A549 (cell line): ENCODE data around the gene LRP1. TPM values are rescaled to one million over a fixed set of nuclear protein-coding genes. Genes with fewer than 3 reads are reported as not detected.
A peak's percentile ranks its signal among the peaks of the same experiment; 100 is the strongest.

ENCODE experiments used
- ATAC-seq, 2 experiments: fragments of 200-7000 bp in 1 of 2; fragments of >200 bp in 1 of 2; cut with Nextera tagmentation in 1 of 2; cut with Tn5 transposase in 1 of 2; 3 replicates each; pipeline versions ENCODE4 v1.8.0 to v1.9.1; 2018 to 2020; ENCODE audit warnings: mild to moderate bottlenecking in 1 of 2, moderate library complexity in 1 of 2
- CTCF ChIA-PET: fragments of 300-600 bp; sonication (Branson Sonifier 250); formaldehyde crosslinking; extraction: SDS; loops from one replicate; lab custom pipeline; 2021; ENCODE audit warnings: antibody characterized with exemption, inconsistent platforms; lab: Yijun Ruan, JAX
- POLR2A ChIA-PET: fragments of 350-600 bp; formaldehyde crosslinking; extraction: SDS; loops from one replicate; lab custom pipeline; 2021; ENCODE audit warnings: antibody characterized with exemption, inconsistent platforms; lab: Yijun Ruan, JAX
- DNase-seq, 2 experiments: peaks; one replicate each; pipeline versions ENCODE4 v3.0.0 to v3.0.0-alpha.2; 2011 to 2016; ENCODE audit warnings: low read depth in 1 of 2, low spot score in 1 of 2
- FAIRE-seq: peaks from 2 replicates; lab custom pipeline; 2011; peaks lifted over from hg19 to GRCh38; lab: Jason Lieb, UNC
- H3K27ac ChIP-seq, 2 experiments: fragments of >200 bp; sonication (Bioruptor Twin); formaldehyde crosslinking; 3 replicates each; pipeline ENCODE4 v1.5.1; 2016 to 2017
- H3K4me1 ChIP-seq: fragments of >200 bp; sonication (Bioruptor Twin); formaldehyde crosslinking; 3 replicates; pipeline ENCODE4 v1.6.1; 2016
- H3K4me2 ChIP-seq: fragments of >200 bp; sonication (Bioruptor Twin); formaldehyde crosslinking; 3 replicates; pipeline ENCODE4 v1.6.1; 2016
- H3K4me3 ChIP-seq: fragments of >200 bp; sonication (Bioruptor Twin); formaldehyde crosslinking; 3 replicates; pipeline ENCODE4 v1.5.1; 2016
- H3K9me3 ChIP-seq: fragments of >200 bp; sonication (Bioruptor Twin); formaldehyde crosslinking; 3 replicates; pipeline ENCODE4 v1.6.1; 2016
- BCL3 ChIP-seq: fragments of >200 bp; sonication (Bioruptor Twin); formaldehyde crosslinking; IDR thresholded peaks from 3 replicates; pipeline ENCODE4 v1.6.1; 2016
- CBX2 ChIP-seq: fragments of 200-600 bp; sonication (generic); IDR thresholded peaks from 2 replicates; pipeline ENCODE4 v1.6.1; 2016; ENCODE audit warnings: low read depth, mild to moderate bottlenecking, borderline replicate concordance
- CEBPB ChIP-seq, 2 experiments: fragments of >200 bp in 1 of 2; sonication (Bioruptor Twin) in 1 of 2; formaldehyde crosslinking in 1 of 2; IDR thresholded peaks; 2 replicates each; pipeline ENCODE4 v1.6.1; 2012 to 2016
- CTCF ChIP-seq: fragments of >200 bp; sonication (Bioruptor Twin); formaldehyde crosslinking; IDR thresholded peaks from 3 replicates; pipeline ENCODE4 v1.5.1; 2016
- EHF ChIP-seq: fragments of 250-450 bp; sonication (Bioruptor Pico); IDR thresholded peaks from 2 replicates; pipeline ENCODE4 v1.5.0; 2020; ENCODE audit warnings: mild to moderate bottlenecking
- FOSB ChIP-seq: fragments of 250-450 bp; sonication (Bioruptor Pico); IDR thresholded peaks from 2 replicates; pipeline ENCODE4 v1.5.0; 2020; ENCODE audit warnings: mild to moderate bottlenecking, moderate library complexity
- HDAC2 ChIP-seq: fragments of 200-600 bp; sonication (generic); IDR thresholded peaks from 2 replicates; pipeline ENCODE4 v1.6.1; 2016
- HEYL ChIP-seq: fragments of 250-450 bp; sonication (Bioruptor Pico); IDR thresholded peaks from 2 replicates; pipeline ENCODE4 v1.8.0; 2021; ENCODE audit warnings: mild to moderate bottlenecking, moderate library complexity
- HOXA7 ChIP-seq: fragments of 250-450 bp; sonication (Bioruptor Pico); IDR thresholded peaks from 2 replicates; pipeline ENCODE4 v1.5.0; 2020; ENCODE audit warnings: mild to moderate bottlenecking, moderate library complexity
- HOXB13 ChIP-seq: fragments of 250-450 bp; sonication (Bioruptor Pico); IDR thresholded peaks from 2 replicates; pipeline ENCODE4 v1.5.0; 2020; ENCODE audit warnings: low read depth, mild to moderate bottlenecking, moderate library complexity
- KDM1A ChIP-seq: fragments of 200-600 bp; sonication (generic); IDR thresholded peaks from 2 replicates; pipeline ENCODE4 v1.6.1; 2016; ENCODE audit warnings: low read depth, mild to moderate bottlenecking
- MAX ChIP-seq: IDR thresholded peaks from 2 replicates; pipeline ENCODE4 v1.6.1; 2012
- MAZ ChIP-seq: fragments of 150-350 bp; IDR thresholded peaks from 2 replicates; pipeline ENCODE4 v1.6.1; 2014; ENCODE audit warnings: antibody characterized with exemption, low read depth, low read length, borderline replicate concordance
- NPAS2 ChIP-seq: fragments of 250-450 bp; sonication (Bioruptor Pico); IDR thresholded peaks from 2 replicates; pipeline ENCODE4 v1.8.0; 2022; ENCODE audit warnings: mild to moderate bottlenecking, moderate library complexity, borderline replicate concordance
- NR3C1 ChIP-seq: fragments of >200 bp; sonication (Bioruptor Twin); formaldehyde crosslinking; IDR thresholded peaks from 3 replicates; pipeline ENCODE4 v1.6.1; 2017
- PBX3 ChIP-seq: IDR thresholded peaks from 2 replicates; pipeline ENCODE4 v1.6.1; 2012
- POLR2AphosphoS2 ChIP-seq: conservative IDR thresholded peaks from 2 replicates; pipeline ENCODE4 v1.6.1; 2012; ENCODE audit warnings: low read length, improper control_type of control experiment, inconsistent platforms
- RAD21 ChIP-seq, 2 experiments: fragments of >200 bp in 1 of 2; sonication (Bioruptor Twin) in 1 of 2; formaldehyde crosslinking in 1 of 2; IDR thresholded peaks in 1 of 2; conservative IDR thresholded peaks in 1 of 2; 2 replicates in 1 of 2; 3 replicates in 1 of 2; pipeline ENCODE4 v1.6.1; 2012 to 2018; ENCODE audit warnings: inconsistent platforms in 1 of 2
- RARB ChIP-seq: fragments of 250-450 bp; sonication (Bioruptor Pico); IDR thresholded peaks from 2 replicates; pipeline ENCODE4 v1.8.0; 2021; ENCODE audit warnings: mild to moderate bottlenecking, moderate library complexity
- RFX5 ChIP-seq: fragments of 450-650 bp; IDR thresholded peaks from 2 replicates; pipeline ENCODE4 v1.7.1; 2014; ENCODE audit warnings: antibody characterized with exemption, mild to moderate bottlenecking, moderate library complexity
- RNF2 ChIP-seq: fragments of 200-600 bp; sonication (generic); IDR thresholded peaks from 2 replicates; pipeline ENCODE4 v1.6.1; 2016; ENCODE audit warnings: low read depth, mild to moderate bottlenecking, antibody characterized with exemption, moderate library complexity, borderline replicate concordance
- SMC3 ChIP-seq: fragments of >200 bp; sonication (Bioruptor Twin); formaldehyde crosslinking; IDR thresholded peaks from 3 replicates; pipeline ENCODE4 v1.6.1; 2018; ENCODE audit warnings: inconsistent platforms
- SREBF2 ChIP-seq: fragments of 450-650 bp; IDR thresholded peaks from 2 replicates; pipeline ENCODE4 v1.6.1; 2014; ENCODE audit warnings: mild to moderate bottlenecking, moderate library complexity
- TFCP2L1 ChIP-seq: fragments of 250-450 bp; sonication (Bioruptor Pico); IDR thresholded peaks from 2 replicates; pipeline ENCODE4 v1.5.0; 2021; ENCODE audit warnings: mild to moderate bottlenecking
- TP53 ChIP-seq: fragments of 250-450 bp; sonication (Bioruptor Pico); IDR thresholded peaks from 2 replicates; pipeline ENCODE4 v1.5.0; 2021; ENCODE audit warnings: mild to moderate bottlenecking, moderate library complexity
- USF2 ChIP-seq: fragments of 450-650 bp; IDR thresholded peaks from 2 replicates; pipeline ENCODE4 v1.6.1; 2014; ENCODE audit warnings: antibody characterized with exemption
- ZFP36 ChIP-seq: fragments of 450-650 bp; IDR thresholded peaks from 2 replicates; pipeline ENCODE4 v1.6.1; 2014; ENCODE audit warnings: borderline replicate concordance; ENCODE audit not compliant: partially characterized antibody
- WGBS: methylation state at CpG from one replicate; pipeline ENCODE4 v1.1.6; 2017; ENCODE audit errors: missing lambda C conversion rate; 5-methylcytosine and 5-hydroxymethylcytosine counted together
- polyA plus RNA-seq, 4 experiments: library from polyadenylated mRNA; depleted of rRNA in 3 of 4; stranded (reverse); fragments of >200 nt; fragmentation: RNase III in 1 of 4; extraction: RNeasy Plus Mini Kit Qiagen cat#74134 plus additional on column Dnase treatment in 1 of 4; gene quantifications; 2 replicates in 3 of 4; 3 replicates in 1 of 4; pipeline ENCODE4 v1.2.3, GENCODE V29; 2011 to 2017

LRP1 gene
- polyA plus RNA-seq, 2 of the 4 experiments (the other 2 are of a cell fraction): 5.6 to 9.4 TPM

GRCh38 chr12:57224278-57224972 is 96.1 kb downstream of the LRP1 start:
- Histone ChIP-seq H3K4me3 (no peak overlapping the region), H3K4me2 (no peak overlapping the region), H3K4me1 (0 out of 3 replicates have a peak, but pooled peaks cover 3% of the 10 kb centered on the region), H3K27ac (no peak overlapping the region), H3K9me3 (no peaks in the 10 kb centered on the region)
- POLR2A ChIA-PET: no interaction called here
- ATAC-seq: no peak
- 91% methylated on average over 30 of the region's 30 CpGs for whole genome bisulfite sequencing
- TF ChIP-seq NR3C1: no peak
- no peak for TF ChIP-seq EHF (CRISPR knock-in tag)
- no peak for TF ChIP-seq MAX
- no peak for TF ChIP-seq MAZ
- TF ChIP-seq CBX2: no peak
- TF ChIP-seq SMC3: no peak
- no peak for TF ChIP-seq HOXB13
- TF ChIP-seq ZFP36: no peak
- no peak for TF ChIP-seq HOXA7
- TF ChIP-seq FOSB (CRISPR knock-in tag): no peak
- no peak for TF ChIP-seq PBX3
- TF ChIP-seq RFX5: no peak
- TF ChIP-seq BCL3: no peak
- TF ChIP-seq CTCF: no peak
- no peak for TF ChIP-seq SREBF2
- TF ChIP-seq NPAS2 (CRISPR knock-in tag): no peak
- no peak for TF ChIP-seq KDM1A
- no peak for TF ChIP-seq TP53 (CRISPR knock-in tag)
- no peak for TF ChIP-seq TFCP2L1 (CRISPR knock-in tag)
- no peak for TF ChIP-seq RARB
- TF ChIP-seq, all 56 proteins: peak for 0
- no peak for FAIRE-seq
- CTCF ChIA-PET: interaction anchor here (0.9 to 26.5 kb wide), 6 partner anchors 8 to 53 kb away, joined by 3 to 615 read pairs (median 4); partner anchors contain the start of gene NXPH4
- DNase-seq: no peak

- ATAC-seq (peak in 1 of 2 experiments; percentile 55; a peak in 3 of 6 replicates), DNase-seq (no peak), FAIRE-seq (no peak)
- WGBS: 86% methylated on average over 46 of the region's 61 CpGs
- POLR2A ChIA-PET: no interaction called here
- CTCF ChIA-PET: interaction anchor here (0.9 to 26.5 kb wide), 6 partner anchors 8 to 53 kb away, joined by 3 to 615 read pairs (median 4); partner anchors contain the start of gene NXPH4
- Histone ChIP-seq H3K4me3 (no peak overlapping the region), H3K9me3 (no peaks in the 10 kb centered on the region), H3K4me1 (0 out of 3 replicates have a peak, but pooled peaks cover 3% of the 10 kb centered on the region), H3K27ac (no peak overlapping the region), H3K4me2 (no peak overlapping the region)
- no peak for TF ChIP-seq HDAC2
- no peak for TF ChIP-seq SREBF2
- TF ChIP-seq POLR2AphosphoS2: no peak
- TF ChIP-seq CEBPB (IDR thresholded peaks at IDR 0.05): no peak
- no peak for TF ChIP-seq USF2
- TF ChIP-seq BCL3: no peak
- no peak for TF ChIP-seq HEYL
- no peak for TF ChIP-seq CTCF
- TF ChIP-seq NPAS2 (CRISPR knock-in tag): no peak
- no peak for TF ChIP-seq RNF2
- TF ChIP-seq RAD21 (conservative IDR thresholded peaks at IDR 0.05 in 1 of 2, IDR thresholded peaks at IDR 0.05 in 1 of 2): no peak
Measured at GRCh38 chr12:57224973-57225679, 96.8 kb downstream of the LRP1 start.
